ENCODE results near the gene TXNDC9. TPM values are rescaled to one million over a fixed set of nuclear protein-coding genes. Genes with fewer than 3 reads are reported as not detected.
"Not testable (repeated sequence)": the region's sequence is repeated elsewhere in the genome, so short reads cannot be mapped to it uniquely, and the experiment has no call there.

The TXNDC9 gene
- total RNA-seq, 1 experiment from 2014 or later = 52.2 TPM

GRCh38 chr2:99279969-99280695 lies 56.0 kb downstream of the TXNDC9 start:
- peaks cover 22% of the 10 kb centered on the region for H3K9me3 ChIP-seq (replicated peaks)
- no peaks in the 10 kb centered on the region for H3K27me3 ChIP-seq
- peaks cover 4% of the 10 kb centered on the region for H3K4me1 ChIP-seq
- H3K4me3 ChIP-seq = no peak overlapping the region
- H3K36me3 ChIP-seq = peaks cover 3% of the 10 kb centered on the region; the same call in 1 of the 2 replicates
- no peak for DNase-seq
- no peak overlapping the region for H3K27ac ChIP-seq

GRCh38 chr2:99278793-99279291 lies 57.3 kb downstream of the TXNDC9 start:
- Histone ChIP-seq H3K27me3 (no peaks in the 10 kb centered on the region), H3K9me3 (replicated peaks) (peaks cover 22% of the 10 kb centered on the region), H3K27ac (peak overlapping the region; percentile 66), H3K4me3 (no peak overlapping the region), H3K4me1 (peaks cover 4% of the 10 kb centered on the region), H3K36me3 (0 out of 2 replicates have a peak, but pooled peaks cover under 1% of the 10 kb centered on the region)
- DNase-seq = peak; percentile 88 to 94

GRCh38 chr2:99278195-99278765 lies 57.9 kb downstream of the TXNDC9 start:
- H3K4me1 ChIP-seq, H3K4me3 ChIP-seq, H3K27me3 ChIP-seq, H3K36me3 ChIP-seq: not testable (repeated sequence)
- peak; percentile 66 to 71 for DNase-seq
- Histone ChIP-seq H3K27ac (peak overlapping the region; percentile 66), H3K9me3 (replicated peaks) (peaks cover 22% of the 10 kb centered on the region)

GRCh38 chr2:99275882-99276281 lies 60.3 kb downstream of the TXNDC9 start:
- Histone ChIP-seq H3K9me3 (replicated peaks) (peaks cover 28% of the 10 kb centered on the region), H3K4me1 (peaks cover 4% of the 10 kb centered on the region), H3K36me3 (no peaks in the 10 kb centered on the region), H3K27ac (no peak overlapping the region), H3K4me3 (no peak overlapping the region; the same call in 1 of the 2 replicates), H3K27me3 (no peaks in the 10 kb centered on the region)
- DNase-seq = no peak

Other genes starting within 250 kb of the TXNDC9 start
- 0.24 and 0.25 TPM in 2 replicates for gene C2orf15, start 194.6 kb downstream of the TXNDC9 start, total RNA-seq (2014; rRNA removed; shearing (Covaris generic))
- 3.1 and 4.2 TPM in 2 replicates for gene TSGA10, start 181.4 kb downstream of the TXNDC9 start, total RNA-seq (2014; rRNA removed; shearing (Covaris generic))
- 7.7 TPM in 2 replicates for gene LIPT1, start 181.4 kb downstream of the TXNDC9 start, total RNA-seq (2014; rRNA removed; shearing (Covaris generic))
- gene MITD1, start 155.3 kb downstream of the TXNDC9 start, total RNA-seq (2014; rRNA removed; shearing (Covaris generic)) = 33.4 and 42.4 TPM in 2 replicates
- 116 TPM in 2 replicates for gene MRPL30, start 155.1 kb downstream of the TXNDC9 start, total RNA-seq (2014; rRNA removed; shearing (Covaris generic))
- 0.30 and 0.36 TPM in 2 replicates for gene LYG2, start 80.7 kb downstream of the TXNDC9 start, total RNA-seq (2014; rRNA removed; shearing (Covaris generic))
- gene LYG1, start 35.1 kb downstream of the TXNDC9 start, total RNA-seq (2014; rRNA removed; shearing (Covaris generic)) = 0.61 and 1.3 TPM in 2 replicates
- 37.2 and 46.6 TPM in 2 replicates for gene EIF5B, start 1.1 kb upstream of the TXNDC9 start, total RNA-seq (2014; rRNA removed; shearing (Covaris generic))
- 35.5 and 50.8 TPM in 2 replicates for gene REV1, start 153.7 kb upstream of the TXNDC9 start, total RNA-seq (2014; rRNA removed; shearing (Covaris generic))

All from SJCRH30 (cell line).